Kidney (tissue), 14 donors: ENCODE data around the gene ZNF219. TPM values are rescaled to one million over a fixed set of nuclear protein-coding genes. Genes with fewer than 3 reads are reported as not detected.
A peak's percentile ranks its signal among the peaks of the same experiment; 100 is the strongest.

ENCODE experiments used
- DNase-seq, 5 donors: peaks; one replicate each; pipeline ENCODE4 v3.0.0-alpha.2; 2013 to 2020
- FAIRE-seq: peaks from 2 replicates; lab custom pipeline; 2012; peaks lifted over from hg19 to GRCh38; lab: Jason Lieb, UNC
- H3K27ac ChIP-seq, 2 donors: one replicate each; pipeline ENCODE4 v1.7.0; 2013; ENCODE audit warnings: low read depth in 2 of 2, low read length in 2 of 2, inconsistent platforms in 1 of 2
- H3K27me3 ChIP-seq: one replicate; pipeline ENCODE4 v1.7.1; 2013; ENCODE audit warnings: low read length, inconsistent platforms; ENCODE audit not compliant: control insufficient read depth, insufficient read depth
- H3K36me3 ChIP-seq, 3 donors: one replicate each; pipeline versions ENCODE4 v1.7.0 to v1.7.1; 2013; ENCODE audit warnings: low read length in 3 of 3, control low read depth in 1 of 3, inconsistent platforms in 1 of 3; ENCODE audit not compliant: insufficient read depth in 3 of 3, control insufficient read depth in 2 of 3
- H3K4me1 ChIP-seq, 3 donors: one replicate each; pipeline versions ENCODE4 v1.7.0 to v1.7.1; 2013; ENCODE audit warnings: low read length in 3 of 3, inconsistent platforms in 1 of 3, low read depth in 1 of 3; ENCODE audit not compliant: control insufficient read depth in 2 of 3, insufficient read depth in 2 of 3
- H3K4me3 ChIP-seq, 3 donors: one replicate each; pipeline versions ENCODE4 v1.7.0 to v1.8.1; 2013; ENCODE audit warnings: low read length in 3 of 3, control low read depth in 1 of 3, inconsistent platforms in 1 of 3
- H3K9ac ChIP-seq, 3 donors: one replicate each; pipeline versions ENCODE4 v1.7.0 to v1.7.1; 2013; ENCODE audit warnings: low read length in 3 of 3, control low read depth in 1 of 3, inconsistent platforms in 1 of 3
- H3K9me3 ChIP-seq, 3 donors: one replicate each; pipeline versions ENCODE4 v1.7.0 to v1.7.1; 2013; ENCODE audit warnings: low read length in 3 of 3, control low read depth in 1 of 3, inconsistent platforms in 1 of 3; ENCODE audit not compliant: control insufficient read depth in 2 of 3, insufficient read depth in 1 of 3
- intact Hi-C: fragments of 100-400 bp; cut with DNase I; formaldehyde crosslinking; loops from one replicate; pipeline ENCODE4 v1.11.1; 2022
- polyA plus RNA-seq: library from polyadenylated mRNA; stranded (reverse); fragments of 350-450 nt; fragmentation: Illumina TruSeq; extraction: RNeasy Lipid Tissue Mini Kit (QIAGEN cat#74804); gene quantifications from one replicate; pipeline ENCODE4 v1.2.3, GENCODE V29; 2014; ENCODE audit warnings: low read depth, low replicate concordance; ENCODE audit not compliant: insufficient read depth
- total RNA-seq: library from RNA; stranded (reverse); fragmentation: NEBNext Ultra II Directional; extraction: Animal tissue kit (Norgen Biotek cat#: 25700); gene quantifications from one replicate; pipeline ENCODE4 v1.2.1, GENCODE V29; 2021
- TF ChIP-seq, protein P1 (sequence below): IDR thresholded peaks from 3 replicates; pipeline ENCODE4 v1.5.1; 2012; ENCODE audit warnings: mild to moderate bottlenecking, moderate library complexity, borderline replicate concordance; ENCODE audit not compliant: insufficient read depth; ENCODE audit errors: extremely low read depth
- donor health status: control.
- donor health status: control.
- donor health status: control.
- donor health status: control.
- donor health status: control.
- donor health status: DM: yes; HTN: yes; CAD: no.
- donor health status: Normal renal cell carcinoma (clear cell type).

Gene ZNF219
- total and polyA plus RNA-seq, 2 donors from 2014 or later = 12.6 to 24.6 TPM

DNA sequence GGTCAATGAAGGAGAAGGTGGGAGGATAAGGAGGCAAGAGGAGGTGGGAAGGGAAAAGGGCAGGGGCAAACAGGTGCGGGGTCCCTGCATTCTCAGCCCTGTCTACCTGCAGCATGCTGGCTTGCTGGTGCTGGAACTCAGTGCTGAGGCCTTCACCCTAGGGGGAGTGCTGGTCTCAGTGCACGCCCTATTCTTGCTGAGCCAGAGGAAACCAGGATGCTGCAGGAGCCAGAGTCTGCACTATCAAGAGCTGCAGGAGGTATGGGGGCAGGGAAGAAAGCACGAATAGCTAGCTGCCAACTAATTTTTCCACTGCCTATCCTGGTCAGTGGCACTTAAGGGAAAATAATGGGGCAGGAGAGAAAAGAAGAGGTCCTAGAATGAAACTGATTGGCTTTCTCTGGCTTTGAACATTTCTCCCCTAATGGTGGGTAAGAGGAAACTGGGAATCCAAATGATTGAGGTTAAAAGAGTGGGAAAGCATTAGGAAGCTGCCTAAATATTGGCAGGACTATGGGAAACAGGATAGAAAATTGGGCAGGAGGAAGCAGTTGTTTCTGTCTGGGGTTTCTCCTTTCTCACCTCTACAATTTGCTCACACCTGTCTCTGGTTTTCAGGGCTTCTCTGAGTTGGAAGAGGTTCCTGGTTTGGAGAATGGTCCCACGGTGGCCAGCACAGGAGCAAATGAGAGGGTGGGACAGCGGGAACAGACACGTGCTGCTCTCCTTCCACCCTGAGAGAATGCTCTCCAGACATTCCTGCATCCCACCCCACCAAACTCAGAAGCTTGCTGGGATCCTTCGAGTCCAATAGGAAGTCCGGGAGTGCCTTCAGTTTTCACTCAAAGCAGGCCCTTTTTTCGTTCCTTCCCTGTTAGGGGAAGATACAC is 4.3 kb upstream of the ZNF219 start:
- no peaks in the 10 kb centered on the region for H3K36me3 ChIP-seq
- intact Hi-C loops = no loop called here
- peak in 1 of 5 donors; percentile 63 for DNase-seq
- H3K4me1 ChIP-seq = peaks cover 9 to 40% (median 30%) of the 10 kb centered on the region in 3 donors
- TF ChIP-seq, protein P1, sequence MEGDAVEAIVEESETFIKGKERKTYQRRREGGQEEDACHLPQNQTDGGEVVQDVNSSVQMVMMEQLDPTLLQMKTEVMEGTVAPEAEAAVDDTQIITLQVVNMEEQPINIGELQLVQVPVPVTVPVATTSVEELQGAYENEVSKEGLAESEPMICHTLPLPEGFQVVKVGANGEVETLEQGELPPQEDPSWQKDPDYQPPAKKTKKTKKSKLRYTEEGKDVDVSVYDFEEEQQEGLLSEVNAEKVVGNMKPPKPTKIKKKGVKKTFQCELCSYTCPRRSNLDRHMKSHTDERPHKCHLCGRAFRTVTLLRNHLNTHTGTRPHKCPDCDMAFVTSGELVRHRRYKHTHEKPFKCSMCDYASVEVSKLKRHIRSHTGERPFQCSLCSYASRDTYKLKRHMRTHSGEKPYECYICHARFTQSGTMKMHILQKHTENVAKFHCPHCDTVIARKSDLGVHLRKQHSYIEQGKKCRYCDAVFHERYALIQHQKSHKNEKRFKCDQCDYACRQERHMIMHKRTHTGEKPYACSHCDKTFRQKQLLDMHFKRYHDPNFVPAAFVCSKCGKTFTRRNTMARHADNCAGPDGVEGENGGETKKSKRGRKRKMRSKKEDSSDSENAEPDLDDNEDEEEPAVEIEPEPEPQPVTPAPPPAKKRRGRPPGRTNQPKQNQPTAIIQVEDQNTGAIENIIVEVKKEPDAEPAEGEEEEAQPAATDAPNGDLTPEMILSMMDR = no peak
- H3K4me3 ChIP-seq = peak overlapping the region; percentile 62 to 87 (median 84)
- H3K27me3 ChIP-seq = no peaks in the 10 kb centered on the region
- FAIRE-seq = no peak
- H3K27ac ChIP-seq = peak overlapping the region in 1 of 2 donors; percentile 98
- H3K9ac ChIP-seq = peak overlapping the region in 2 of 3 donors; percentile 64 to 95
- no peaks in the 10 kb centered on the region for H3K9me3 ChIP-seq

DNA sequence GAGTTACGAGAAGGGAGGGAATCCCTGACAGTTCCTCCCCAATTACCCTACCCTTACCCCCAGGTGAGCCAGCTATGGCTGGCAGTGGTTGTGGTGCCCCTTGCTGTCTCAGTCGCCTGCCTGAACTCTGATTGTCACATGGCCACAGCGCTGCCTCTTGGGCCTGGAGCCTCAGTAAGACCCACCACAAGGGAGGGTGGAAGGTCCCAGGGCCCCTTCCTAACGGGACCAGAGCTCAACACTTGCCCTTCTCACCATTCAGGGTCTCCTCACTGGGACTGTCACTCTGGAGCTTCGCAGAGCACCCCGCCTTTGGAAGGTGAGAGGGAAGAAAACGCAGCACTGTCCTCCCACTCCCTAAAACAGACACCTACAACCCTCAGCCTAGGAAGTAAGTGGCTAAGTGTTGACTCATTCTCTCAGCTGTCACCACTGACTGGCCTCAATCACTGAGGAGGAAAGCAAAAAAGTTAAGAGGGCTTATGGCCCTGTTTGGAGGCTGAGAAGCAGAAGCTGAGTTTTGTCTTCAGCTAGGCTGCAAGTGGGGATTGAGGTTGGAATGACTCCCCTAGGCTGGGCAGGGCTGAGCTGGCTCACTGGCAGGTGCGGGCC is 3.5 kb upstream of the ZNF219 start:
- Histone ChIP-seq H3K27me3 (no peaks in the 10 kb centered on the region), H3K9ac (no peak overlapping the region), H3K36me3 (no peaks in the 10 kb centered on the region), H3K4me1 (peaks cover 9 to 38% (median 29%) of the 10 kb centered on the region in 3 donors), H3K4me3 (no peak overlapping the region), H3K9me3 (no peaks in the 10 kb centered on the region), H3K27ac (no peak overlapping the region)
- DNase-seq = no peak
- no peak for FAIRE-seq
- TF ChIP-seq, protein P1 = no peak
- intact Hi-C loops = no loop called here

DNA sequence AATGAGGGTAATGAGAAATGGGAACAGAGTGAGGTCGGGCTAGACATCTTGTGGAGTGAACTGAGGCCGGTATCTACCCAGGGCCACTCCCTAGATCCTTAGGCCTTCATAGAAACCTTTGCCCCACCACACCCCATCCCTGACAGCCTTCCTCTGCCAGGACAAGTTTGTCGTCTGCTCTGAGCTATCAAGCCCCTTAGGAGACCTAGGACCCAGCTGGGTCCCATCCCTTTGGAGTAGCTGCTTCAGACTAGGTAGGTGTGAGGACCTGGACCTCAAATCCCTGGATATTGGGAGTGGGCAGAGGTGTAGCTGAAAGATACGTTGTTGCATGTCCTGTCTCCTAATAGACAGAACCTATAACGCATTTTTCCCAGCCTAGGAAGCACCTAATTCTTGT is 2.5 kb upstream of the ZNF219 start, which contains the start of gene TMEM253:
Gene TMEM253, plus strand, starts transcription at position 136 of the 400 bp plus-strand sequence. CDS start 278 bp downstream, outside the sequence.
- DNase-seq (no peak), FAIRE-seq (no peak)
- no peak within 1 kb of the TSS for H3K27ac ChIP-seq
- H3K9ac ChIP-seq = no peak within 1 kb of the TSS
- no peaks in the 10 kb centered on the region for H3K36me3 ChIP-seq
- intact Hi-C loops = no loop called here
- H3K4me1 ChIP-seq = peaks cover 6 to 28% (median 23%) of the 10 kb centered on the region in 3 donors
- H3K9me3 ChIP-seq = no peaks in the 10 kb centered on the region
- TF ChIP-seq, protein P1 = no peak
- no peak within 1 kb of the TSS for H3K4me3 ChIP-seq
- no peaks in the 10 kb centered on the region for H3K27me3 ChIP-seq
